Measurements from ENCODE around the gene OPCML.

The OPCML gene

GRCh38 chr11:132367293-132367692 is 1165.0 kb downstream of the OPCML start:
- DNase-seq, result no peak

DNA sequence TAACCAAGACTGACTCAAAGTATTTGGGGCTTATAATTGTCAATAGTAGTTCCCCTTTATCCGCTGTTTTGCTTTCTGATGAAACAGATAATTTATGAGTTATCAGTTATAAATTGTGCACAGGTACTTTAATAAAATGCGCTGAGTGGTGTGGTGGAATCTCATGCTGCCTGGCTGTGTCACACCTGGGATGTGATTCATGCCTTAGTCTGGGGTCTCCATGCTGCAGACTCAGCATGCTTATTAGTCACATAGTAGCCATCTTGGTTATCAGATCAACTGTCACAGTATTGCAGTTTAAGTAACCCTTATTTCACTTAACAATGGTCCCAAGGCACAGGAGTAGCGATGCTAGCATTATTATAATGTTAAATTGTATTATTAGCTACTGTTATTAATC is 1166.7 kb downstream of the OPCML start:
- no peak for DNase-seq
